SH-SY5Y (cell line): ENCODE results near the gene ID1.

Experiments
- GATA2 ChIP-seq: IDR thresholded peaks from 2 replicates; pipeline ENCODE4 v1.6.1; 2011; ENCODE audit warnings: mild to moderate bottlenecking, low read depth, low read length
- GATA3 ChIP-seq: IDR thresholded peaks from 2 replicates; pipeline ENCODE4 v1.6.1; 2011; ENCODE audit warnings: low read depth, mild to moderate bottlenecking, low read length, moderate library complexity

Gene ID1

GRCh38 chr20:31605031-31605901, at the start of gene ID1:
Gene ID1, plus strand, starts transcription at chr20:31605289. Its CDS starts 99 bp downstream, at chr20:31605388.
- TF ChIP-seq GATA2 (no peak; the same call in 1 of the 2 replicates), GATA3 (no peak)

- no peak for TF ChIP-seq GATA2
- no peak for TF ChIP-seq GATA3
Measured at GRCh38 chr20:31559704-31560093, 45.4 kb upstream of the ID1 start.

GRCh38 chr20:31560094-31560745, 44.9 kb upstream of the ID1 start:
- TF ChIP-seq GATA3 (no peak), GATA2 (no peak)

GRCh38 chr20:31560746-31561598, 44.1 kb upstream of the ID1 start:
- TF ChIP-seq GATA3 (no peak), GATA2 (no peak)

- TF ChIP-seq GATA2 (no peak), GATA3 (no peak)
Measured at GRCh38 chr20:31562241-31562640, 42.8 kb upstream of the ID1 start.

- TF ChIP-seq GATA3, result no peak
- TF ChIP-seq GATA2, result no peak
Measured at GRCh38 chr20:31564284-31564683, 40.8 kb upstream of the ID1 start.

GRCh38 chr20:31565699-31566318, 39.3 kb upstream of the ID1 start:
- TF ChIP-seq GATA2 (no peak), GATA3 (no peak)

- TF ChIP-seq GATA2 (no peak), GATA3 (no peak)
Measured at GRCh38 chr20:31566319-31566657, 38.8 kb upstream of the ID1 start.

- TF ChIP-seq GATA2 (no peak), GATA3 (no peak)
Measured at GRCh38 chr20:31566658-31567379, 38.3 kb upstream of the ID1 start.

GRCh38 chr20:31567380-31567720, 37.7 kb upstream of the ID1 start:
- TF ChIP-seq GATA3 (no peak), GATA2 (no peak)

- TF ChIP-seq GATA3 (no peak), GATA2 (no peak)
Measured at GRCh38 chr20:31568041-31568731, 36.9 kb upstream of the ID1 start.

GRCh38 chr20:31568773-31569162, 36.3 kb upstream of the ID1 start:
- TF ChIP-seq GATA2, result no peak
- TF ChIP-seq GATA3, result no peak

GRCh38 chr20:31569163-31570020, 35.7 kb upstream of the ID1 start:
- TF ChIP-seq GATA2, result no peak
- TF ChIP-seq GATA3, result no peak
